Cardiac fibroblast (primary cell): ENCODE results near the gene NT5C1A.

Experiments
- DNase-seq, 2 donors: peaks; one replicate each; pipeline versions ENCODE4 v3.0.0 to v3.0.0-alpha.2; 2010; ENCODE audit warnings: low read depth in 2 of 2
- H3K4me3 ChIP-seq, 2 donors: replicated peaks in 1 of 2; 1 replicate in 1 of 2; 2 replicates in 1 of 2; pipeline ENCODE4 v1.5.1; 2011; ENCODE audit warnings: low read depth in 2 of 2, low read length in 2 of 2, mild to moderate bottlenecking in 2 of 2, moderate library complexity in 1 of 2
- CTCF ChIP-seq: IDR thresholded peaks from one replicate; pipeline ENCODE4 v1.5.1; 2011; ENCODE audit warnings: low read depth, mild to moderate bottlenecking, low read length, inconsistent platforms

Gene NT5C1A

GRCh38 chr1:39671793-39672550 is at the start of gene NT5C1A:
NT5C1A (minus strand) TSS chr1:39672107; CDS start chr1:39672038, 69 bp downstream.
- DNase-seq, result no peak
- peak within 1 kb of the TSS; percentile 40 to 43 for H3K4me3 ChIP-seq
- no peak for TF ChIP-seq CTCF

- no peak overlapping the region for H3K4me3 ChIP-seq
- no peak for TF ChIP-seq CTCF
- no peak for DNase-seq
Measured at GRCh38 chr1:39721664-39722063, 49.8 kb upstream of the NT5C1A start.

- DNase-seq, result peak; percentile 78 to 82
Measured at GRCh38 chr1:39720094-39720999, 48.4 kb upstream of the NT5C1A start.

GRCh38 chr1:39717809-39718208 is 45.9 kb upstream of the NT5C1A start:
- no peak for TF ChIP-seq CTCF

More at GRCh38 chr1:39720094-39720999, 48.4 kb upstream of the NT5C1A start:
- no peak overlapping the region for H3K4me3 ChIP-seq
- peak; percentile 33 for TF ChIP-seq CTCF

DNA sequence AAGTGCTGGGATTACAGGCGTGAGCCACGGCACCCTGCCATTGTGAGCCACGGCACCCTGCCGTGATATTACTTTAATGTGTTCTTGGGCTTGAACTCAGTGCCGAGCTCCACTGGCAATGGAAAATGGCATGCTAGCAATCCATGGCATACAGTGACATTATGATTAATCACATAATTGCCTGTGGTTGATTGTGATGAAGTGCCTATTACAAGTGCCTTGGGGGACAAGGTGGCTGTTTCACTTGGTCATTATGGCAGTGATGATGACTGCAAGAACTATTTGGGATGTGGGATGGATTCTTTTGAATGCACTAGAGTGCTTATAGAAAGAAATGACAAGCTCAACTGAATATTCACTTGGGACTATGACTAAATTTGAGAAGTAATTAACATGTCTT is 41.6 kb upstream of the NT5C1A start:
- no peak for DNase-seq
- no peak for TF ChIP-seq CTCF
- no peak overlapping the region for H3K4me3 ChIP-seq

More at GRCh38 chr1:39717809-39718208, 45.9 kb upstream of the NT5C1A start:
- no peak for DNase-seq
- no peak overlapping the region for H3K4me3 ChIP-seq

DNA sequence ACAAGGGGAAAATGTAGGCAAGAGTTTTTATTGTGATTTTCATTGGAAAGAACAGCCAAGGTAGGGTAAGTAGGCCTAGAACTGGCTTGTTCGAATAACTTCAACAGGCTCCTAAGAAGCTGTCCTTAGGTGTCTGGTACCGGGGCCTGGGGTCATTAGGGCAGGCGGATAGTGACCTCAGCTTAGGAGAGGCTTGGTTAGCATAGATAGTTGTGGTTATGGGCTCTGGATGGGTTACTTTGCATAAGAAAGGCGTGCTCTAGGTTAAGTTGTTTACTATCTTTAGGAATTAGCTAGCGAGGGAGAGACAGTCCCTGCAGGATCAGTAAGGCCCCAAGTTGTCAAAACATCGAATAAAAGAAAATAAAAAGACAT is 40.0 kb upstream of the NT5C1A start:
- TF ChIP-seq CTCF, result no peak

More for the DNA sequence above, 40.0 kb upstream of the NT5C1A start:
- DNase-seq, result no peak
- H3K4me3 ChIP-seq, result no peak overlapping the region
